ENCODE results near the gene HIF3A.
A peak's percentile ranks its signal among the peaks of the same experiment; 100 is the strongest.

Gene HIF3A

GRCh38 chr19:46375476-46376067 lies 78.7 kb downstream of the HIF3A start:
- DNase-seq, result peak in 3 of 10 donors; percentile 40 to 74 (median 70)
- intact Hi-C loops (cut with DNase I), result loop anchor here (10.0 kb wide), 1 partner anchor 91 kb away; no protein-coding TSS in a partner anchor

DNA sequence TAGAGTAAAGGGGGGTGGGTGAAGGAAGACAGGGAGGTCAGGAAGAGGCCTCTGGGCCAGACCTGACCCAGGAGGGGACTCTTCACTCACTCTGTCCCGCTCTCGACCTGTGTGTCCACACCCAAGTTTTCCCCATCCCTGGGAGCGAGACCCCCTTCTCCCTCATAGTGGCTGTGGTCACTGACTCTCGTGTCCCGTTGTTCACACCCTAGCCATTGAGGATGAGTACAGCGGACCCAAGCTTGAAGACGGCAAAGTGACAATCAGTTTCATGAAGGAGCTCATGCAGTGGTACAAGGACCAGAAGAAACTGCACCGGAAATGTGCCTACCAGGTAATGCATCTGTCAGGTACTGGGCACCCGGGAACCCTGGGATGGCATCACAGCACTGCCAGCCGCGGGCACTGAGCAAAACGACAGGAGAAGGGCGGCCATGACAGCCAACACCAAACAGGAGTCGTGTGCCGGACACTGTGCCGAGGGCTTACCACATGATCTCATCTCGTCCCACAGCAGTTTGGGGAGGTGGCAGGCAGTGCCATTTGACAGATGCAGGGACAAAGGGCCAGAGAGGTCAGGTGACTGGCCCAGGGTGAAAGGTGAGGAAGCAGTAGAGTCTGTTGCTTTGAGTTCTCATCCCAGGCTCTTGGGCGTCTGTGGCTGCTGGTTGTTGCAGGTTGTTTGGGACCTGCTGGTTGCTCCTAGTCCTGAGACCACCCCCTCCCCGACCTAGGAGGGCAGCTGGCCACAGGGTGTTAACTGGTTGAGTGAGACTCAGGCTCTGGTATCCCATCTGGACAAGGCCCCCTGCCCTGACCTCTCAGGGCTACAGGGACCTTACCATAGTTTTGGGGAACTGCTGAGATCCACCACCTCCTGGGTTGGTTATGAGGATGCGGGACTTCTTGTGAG lies 79.7 kb downstream of the HIF3A start:
- intact Hi-C loops (cut with DNase I), result loop anchor here (10.0 kb wide), 1 partner anchor 92 kb away; no protein-coding TSS in a partner anchor

DNA sequence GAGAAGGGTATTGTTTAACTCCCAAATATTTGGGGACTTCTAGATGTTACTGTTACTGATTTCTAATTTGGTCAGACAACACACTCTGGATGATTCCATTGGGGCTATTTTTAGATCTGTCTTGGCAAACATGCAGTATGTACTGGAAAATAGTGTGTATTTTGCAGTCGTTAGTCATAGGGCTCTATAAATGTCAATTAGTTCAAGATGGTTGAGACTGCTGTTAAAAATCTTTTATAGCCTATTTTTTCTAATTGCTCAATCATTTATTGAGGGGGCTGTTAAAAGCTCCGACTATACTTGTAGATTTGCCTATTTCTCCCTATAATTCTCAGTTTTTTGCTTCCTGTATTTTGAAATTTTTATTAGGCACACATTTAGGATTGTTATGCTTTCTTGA lies 81.4 kb downstream of the HIF3A start:
- no peak for DNase-seq
- intact Hi-C loops (cut with DNase I), result loop anchor here (10.0 kb wide), 1 partner anchor 93 kb away; no protein-coding TSS in a partner anchor

More for the DNA sequence above, 79.7 kb downstream of the HIF3A start:
- DNase-seq, result peak in 3 of 10 donors; percentile 40 to 65 (median 65)

DNA sequence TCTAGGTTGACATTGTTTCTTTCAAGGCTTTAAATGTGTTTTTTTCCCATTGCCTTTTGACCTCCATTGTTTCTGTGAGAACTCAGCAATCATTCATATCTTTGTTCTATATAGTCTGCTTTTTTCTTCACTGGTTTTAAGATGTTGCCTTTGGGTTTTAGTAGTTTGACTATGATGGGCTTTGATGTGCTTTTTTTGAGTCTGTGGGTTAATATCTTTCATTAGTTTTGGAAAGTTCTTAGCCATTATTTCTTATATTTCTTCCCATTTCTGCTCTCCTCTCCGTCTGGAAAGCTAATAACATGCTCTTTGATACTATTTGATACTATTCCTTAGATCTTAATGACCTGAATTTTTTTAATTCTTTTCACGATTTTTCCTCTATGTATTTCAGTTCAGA lies 83.8 kb downstream of the HIF3A start:
- no peak for DNase-seq
- intact Hi-C loops (cut with DNase I), result no loop called here

GRCh38 chr19:46381346-46381745 lies 84.5 kb downstream of the HIF3A start:
- peak in 3 of 10 donors; percentile 18 to 52 (median 20) for DNase-seq
- intact Hi-C loops (cut with DNase I), result no loop called here

DNA sequence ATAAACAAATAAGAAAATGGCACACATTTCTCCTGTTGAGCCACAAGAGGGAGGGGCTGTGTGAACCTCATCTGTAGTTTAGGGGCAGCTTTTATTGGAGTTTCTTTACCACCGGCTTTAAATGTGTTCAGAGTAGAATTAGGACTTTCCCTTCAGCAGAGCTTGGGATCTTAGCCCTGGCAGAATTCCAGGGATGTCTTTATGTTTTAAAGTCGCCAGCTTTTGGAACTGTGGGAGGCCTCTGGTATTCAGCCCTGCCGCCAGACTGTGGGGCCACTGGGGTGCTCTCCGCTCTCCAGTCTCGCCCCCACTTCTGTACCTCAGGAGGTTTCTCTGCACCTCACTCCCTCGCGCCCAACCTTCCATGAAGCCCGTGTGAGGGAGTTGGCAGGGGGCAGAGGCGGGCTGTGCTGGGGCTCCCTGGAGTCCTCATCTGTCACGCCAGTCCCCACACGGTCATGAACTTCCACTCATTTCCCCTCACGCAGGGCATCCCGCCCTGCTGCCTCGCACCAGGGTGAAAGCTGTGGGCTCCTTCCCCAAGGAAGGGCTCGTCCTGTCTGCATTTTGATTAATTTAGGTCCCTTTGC lies 85.0 kb downstream of the HIF3A start:
- peak in 3 of 10 donors; percentile 57 to 74 (median 61) for DNase-seq
- intact Hi-C loops (cut with DNase I), result no loop called here

DNA sequence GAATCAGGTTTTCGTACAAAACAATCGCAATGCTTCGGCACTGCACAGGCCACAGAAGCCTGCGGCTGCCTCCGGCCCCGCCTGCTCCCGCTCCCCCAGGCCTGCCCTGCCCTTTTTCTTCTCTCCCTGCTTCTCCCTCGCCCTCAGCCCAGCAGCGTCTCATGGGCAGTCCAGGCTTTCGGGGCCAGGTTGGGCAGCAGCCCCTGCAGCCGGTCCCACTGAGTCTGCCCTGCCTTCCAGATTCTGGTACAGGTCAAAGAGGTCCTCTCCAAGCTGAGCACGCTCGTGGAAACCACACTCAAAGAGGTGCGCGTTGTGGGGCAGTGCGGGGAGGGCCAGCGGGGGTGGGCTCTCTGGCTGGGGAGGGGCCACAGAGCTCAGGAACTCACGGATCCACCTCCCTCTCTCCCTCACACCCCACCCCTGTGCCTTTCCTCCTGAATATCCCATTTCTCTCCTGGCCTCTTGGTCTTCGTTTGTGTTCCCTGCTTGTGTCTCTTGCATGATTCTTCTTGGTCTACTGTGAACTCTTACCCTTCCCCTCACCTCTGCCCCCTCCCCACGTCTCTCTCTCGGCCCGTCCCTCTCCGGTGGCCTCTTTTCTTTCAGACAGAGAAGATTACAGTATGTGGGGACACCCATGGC lies 86.5 kb downstream of the HIF3A start:
- intact Hi-C loops (cut with DNase I), result no loop called here
- DNase-seq, result peak in 2 of 10 donors; percentile 35 to 67

- DNase-seq, result peak in 3 of 10 donors; percentile 41 to 55 (median 55)
- intact Hi-C loops (cut with DNase I), result no loop called here
These were observed 87.0 kb downstream of the HIF3A start for GRCh38 chr19:46383846-46384245.

DNA sequence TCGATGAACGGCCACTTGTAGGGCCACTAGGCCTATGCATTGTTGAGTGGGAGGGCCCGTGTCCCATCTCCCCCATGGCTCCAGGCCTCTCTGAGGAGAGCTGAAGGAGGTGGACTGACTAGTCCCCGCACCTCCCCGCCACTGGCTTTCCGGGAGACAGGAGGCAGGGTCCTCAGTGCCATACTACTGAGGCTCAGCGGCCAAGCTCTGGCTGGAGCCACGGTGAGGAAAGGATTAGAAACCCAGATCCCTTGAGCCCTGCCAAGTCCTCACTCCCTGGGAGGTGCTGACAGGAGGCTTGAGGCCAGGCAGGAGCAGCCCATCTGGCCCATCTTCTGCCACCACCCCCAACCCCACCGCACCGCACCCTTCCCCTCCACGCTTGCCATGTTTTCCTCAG lies 87.6 kb downstream of the HIF3A start:
- intact Hi-C loops (cut with DNase I), result no loop called here
- peak in 3 of 10 donors; percentile 48 to 66 (median 52) for DNase-seq

- intact Hi-C loops (cut with DNase I), result no loop called here
- peak in 2 of 10 donors; percentile 27 to 40 for DNase-seq
These were observed 88.8 kb downstream of the HIF3A start for GRCh38 chr19:46385636-46386035.

GRCh38 chr19:46386151-46386550 lies 89.3 kb downstream of the HIF3A start:
- intact Hi-C loops (cut with DNase I), result no loop called here
- DNase-seq, result peak in 3 of 10 donors; percentile 30 to 71 (median 32)

- intact Hi-C loops (cut with DNase I), result no loop called here
- DNase-seq, result peak in 3 of 10 donors; percentile 37 to 74 (median 64)
These were observed 90.3 kb downstream of the HIF3A start for GRCh38 chr19:46386996-46387712.

GRCh38 chr19:46387713-46388130 lies 90.9 kb downstream of the HIF3A start:
- DNase-seq, result peak in 2 of 10 donors; percentile 16 to 17
- intact Hi-C loops (cut with DNase I), result no loop called here

DNA sequence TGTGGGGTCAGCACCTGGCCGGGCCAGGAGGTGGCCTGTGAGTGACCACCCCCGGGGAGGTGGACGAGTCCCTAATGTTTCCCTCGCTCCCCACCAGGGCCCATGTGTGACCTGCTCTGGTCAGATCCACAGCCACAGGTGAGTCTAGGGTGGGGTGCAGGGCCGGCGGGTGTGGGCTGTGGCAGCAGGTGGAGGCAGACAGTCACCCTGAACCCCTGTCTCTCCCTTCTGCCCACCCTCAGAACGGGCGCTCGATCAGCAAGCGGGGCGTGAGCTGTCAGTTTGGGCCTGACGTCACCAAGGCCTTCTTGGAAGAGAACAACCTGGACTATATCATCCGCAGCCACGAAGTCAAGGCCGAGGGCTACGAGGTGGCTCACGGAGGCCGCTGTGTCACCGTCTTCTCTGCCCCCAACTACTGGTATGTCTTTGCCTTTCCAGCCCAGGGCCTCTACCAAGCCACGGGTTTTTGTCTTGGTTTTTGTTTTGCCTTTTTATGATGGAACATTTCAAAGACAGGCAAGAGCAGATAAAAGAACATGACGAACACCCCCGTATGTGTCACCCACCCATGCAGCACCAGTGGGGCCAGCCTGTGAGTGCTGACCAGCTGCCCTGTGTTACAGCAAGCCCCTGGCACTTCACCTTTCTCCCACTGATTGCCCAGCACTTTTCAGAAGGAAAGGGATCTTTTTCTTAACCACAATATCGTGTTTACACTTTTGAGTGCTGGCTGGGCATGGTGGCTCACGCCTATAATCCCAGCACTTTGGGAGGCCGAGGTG lies 91.7 kb downstream of the HIF3A start:
- peak in 3 of 10 donors; percentile 63 to 80 (median 74) for DNase-seq
- intact Hi-C loops (cut with DNase I), result no loop called here

GRCh38 chr19:46390121-46390858 lies 93.4 kb downstream of the HIF3A start:
- intact Hi-C loops (cut with DNase I), result no loop called here
- DNase-seq, result peak in 3 of 10 donors; percentile 52 to 78 (median 72)

DNA sequence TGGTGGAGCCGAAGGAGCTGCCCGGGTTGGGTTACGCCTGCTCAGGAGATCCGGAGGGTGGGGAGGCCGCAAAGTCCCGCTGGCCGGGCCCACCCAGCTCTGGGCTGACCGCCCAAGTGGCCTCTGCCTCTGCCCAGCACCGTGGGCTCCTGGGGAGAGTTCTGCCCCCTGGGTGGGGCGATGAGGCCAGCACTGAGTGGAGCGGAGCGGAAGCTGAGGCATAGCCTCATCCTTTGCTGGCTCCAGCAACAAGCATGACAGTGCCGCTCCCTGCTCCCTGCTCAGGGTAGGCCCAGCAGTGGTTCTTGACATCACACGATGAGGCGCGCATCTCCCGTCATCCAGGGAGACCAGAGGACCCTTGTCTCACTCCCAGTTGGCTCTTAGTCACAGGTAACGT lies 94.0 kb downstream of the HIF3A start:
- DNase-seq, result peak in 3 of 10 donors; percentile 54 to 78 (median 77)
- intact Hi-C loops (cut with DNase I), result no loop called here

DNA sequence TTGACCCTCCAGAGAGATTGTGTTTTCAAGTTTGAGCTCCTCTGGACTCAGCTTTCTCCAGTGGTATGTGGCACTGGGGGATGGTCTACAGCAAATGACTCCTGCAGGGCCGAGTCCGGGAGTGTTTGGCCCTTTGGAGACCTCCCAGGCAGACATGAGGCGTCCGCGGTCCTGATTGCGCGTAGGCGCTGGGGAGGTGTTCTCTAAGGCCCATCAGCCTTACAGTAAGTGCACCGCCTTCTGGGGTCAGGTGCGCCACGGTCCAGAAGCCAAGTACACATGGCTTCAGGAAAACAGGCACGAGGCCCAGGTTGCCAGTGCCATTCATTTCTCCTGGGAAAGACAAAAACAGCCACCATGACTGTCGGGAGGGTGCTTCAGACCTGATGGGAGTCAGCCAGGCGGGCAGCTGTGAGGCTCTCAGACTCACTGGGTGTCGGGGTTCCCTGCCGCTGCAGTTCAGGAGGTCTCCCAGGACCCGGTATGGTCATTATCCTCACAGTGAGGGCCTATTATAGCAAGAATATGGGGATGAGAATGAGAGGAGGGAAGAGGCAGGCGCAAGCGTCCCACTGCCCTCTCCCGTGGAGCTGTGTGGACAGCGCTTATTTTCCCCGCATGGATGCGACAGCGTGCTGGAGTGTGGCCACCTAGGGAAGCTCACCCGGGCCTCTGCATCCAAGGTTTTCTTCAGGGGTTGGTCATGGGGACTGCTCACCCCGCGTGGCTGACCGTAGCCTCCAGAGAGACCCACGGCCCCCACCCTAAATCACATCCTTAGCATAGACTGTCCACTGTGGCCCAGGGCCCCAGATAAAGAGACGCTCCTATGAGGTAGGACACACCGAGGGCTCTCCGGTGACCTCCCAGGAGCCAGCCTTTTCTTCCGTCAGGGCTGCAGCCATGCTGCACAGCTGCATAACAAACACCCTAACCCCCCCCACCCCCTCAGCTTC lies 94.7 kb downstream of the HIF3A start:
- DNase-seq, result peak in 3 of 10 donors; percentile 65 to 81 (median 73)
- intact Hi-C loops (cut with DNase I), result no loop called here

All from posterior cingulate gyrus (tissue), 11 donors.